KG1 (cell line): ENCODE measurements around the gene DOLPP1.
A peak's percentile ranks its signal among the peaks of the same experiment; 100 is the strongest.

Experiments used
- DNase-seq: peaks from one replicate; lab custom pipeline; 2025; lab: John Stamatoyannopoulos, UW

DOLPP1 gene

GRCh38 chr9:129139233-129139992 is 58.5 kb downstream of the DOLPP1 start:
- DNase-seq = peak; percentile 81

- DNase-seq = peak; percentile 81
These were observed 59.1 kb downstream of the DOLPP1 start for GRCh38 chr9:129139993-129140396.
